HL-60 (cell line): ENCODE data around the gene ARRB1.

Source experiments
- DNase-seq, 2 experiments: peaks; one replicate each; pipeline ENCODE4 v3.0.0-alpha.2; 2010 to 2020; ENCODE audit warnings: low read depth in 1 of 2, low spot score in 1 of 2
- H3K27ac ChIP-seq: fragments of 250-450 bp; sonication (Bioruptor Pico); replicated peaks from 2 replicates; pipeline ENCODE4 v1.5.1; 2020; ENCODE audit warnings: mild to moderate bottlenecking, moderate library complexity
- H3K27me3 ChIP-seq: fragments of 250-450 bp; sonication (Bioruptor Pico); 2 replicates; pipeline ENCODE4 v1.5.1; 2021; ENCODE audit warnings: mild to moderate bottlenecking, moderate library complexity; ENCODE audit not compliant: insufficient read depth, poor library complexity, severe bottlenecking
- H3K4me3 ChIP-seq: replicated peaks from 2 replicates; pipeline ENCODE4 v1.5.1; 2011; ENCODE audit warnings: mild to moderate bottlenecking, control low read depth, low read length; ENCODE audit not compliant: insufficient read depth
- GABPA ChIP-seq: IDR thresholded peaks from 2 replicates; pipeline ENCODE4 v1.6.1; 2012; ENCODE audit warnings: low read depth
- POLR2AphosphoS5 ChIP-seq: IDR thresholded peaks from 2 replicates; pipeline ENCODE4 v1.6.1; 2012; ENCODE audit warnings: low read depth
- REST ChIP-seq: IDR thresholded peaks from 2 replicates; pipeline ENCODE4 v1.6.1; 2012; ENCODE audit warnings: low read depth; ENCODE audit not compliant: insufficient replicate concordance
- SPI1 ChIP-seq: IDR thresholded peaks from 2 replicates; pipeline ENCODE4 v1.6.1; 2012; ENCODE audit warnings: low read depth, mild to moderate bottlenecking, borderline replicate concordance
- TF ChIP-seq, protein P1 (sequence below): IDR thresholded peaks from one replicate; pipeline ENCODE4 v1.5.1; 2011; ENCODE audit warnings: low read length, control low read depth, inconsistent platforms; ENCODE audit not compliant: insufficient read depth

The ARRB1 gene

DNA sequence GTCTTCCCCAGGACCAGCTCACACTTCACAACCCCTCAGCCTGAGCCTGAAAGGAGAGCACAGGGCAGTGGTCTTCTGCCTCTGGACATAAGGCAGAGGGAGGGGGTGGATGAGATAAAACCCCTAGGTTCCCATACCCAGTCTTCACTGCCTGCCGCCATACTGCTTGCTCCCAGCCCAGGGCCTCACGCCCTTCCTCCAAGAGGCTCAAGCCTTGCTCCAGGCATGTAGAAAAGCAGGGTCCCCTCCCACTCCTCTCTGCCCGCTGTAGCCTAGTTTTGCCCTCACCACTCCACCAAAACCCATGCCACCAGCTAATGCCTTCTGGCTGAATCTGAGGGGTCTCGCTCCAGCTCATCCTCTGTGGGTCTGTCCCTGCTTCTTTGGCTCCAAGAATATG is 5.2 kb downstream of the ARRB1 start:
- no peak for TF ChIP-seq REST
- no peaks in the 10 kb centered on the region for H3K27me3 ChIP-seq
- no peak overlapping the region; the same call in 1 of the 2 replicates for H3K27ac ChIP-seq
- DNase-seq, result no peak
- no peak overlapping the region for H3K4me3 ChIP-seq

DNA sequence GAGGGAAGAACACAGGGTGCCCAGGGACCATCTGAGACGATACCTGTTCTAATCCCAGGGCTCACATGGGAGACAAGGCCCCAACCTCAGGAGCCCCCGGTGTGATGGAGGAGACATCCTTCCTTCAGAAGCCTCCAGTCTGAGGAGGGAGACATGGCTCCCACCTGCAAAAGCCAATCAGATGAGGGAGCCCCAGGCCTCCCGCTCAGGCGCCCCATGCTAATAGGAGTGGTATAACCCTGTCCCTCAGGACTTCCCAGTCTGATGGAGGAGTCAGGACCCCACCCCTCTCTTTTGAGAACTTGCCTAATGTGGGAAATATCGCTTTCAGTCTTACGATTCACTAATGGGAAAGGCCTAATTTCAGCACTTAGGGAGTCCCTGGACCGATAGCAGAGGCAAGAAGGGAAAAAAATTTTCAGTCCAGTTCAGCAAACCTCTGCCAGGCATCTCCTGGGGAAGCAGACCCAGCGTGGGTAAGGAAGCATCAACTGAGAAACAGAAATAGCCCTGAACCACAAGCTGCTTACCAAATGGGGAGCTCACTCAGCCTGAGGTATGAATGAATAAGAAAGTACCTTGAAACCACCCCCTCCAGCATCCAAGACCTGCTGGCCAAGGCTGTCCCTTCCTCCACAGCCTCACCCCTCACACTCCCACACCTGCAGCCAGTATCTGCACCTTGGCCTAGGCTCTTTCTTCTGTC is 5.9 kb downstream of the ARRB1 start:
- Histone ChIP-seq H3K4me3 (no peak overlapping the region), H3K27ac (no peak overlapping the region; the same call in 1 of the 2 replicates), H3K27me3 (no peaks in the 10 kb centered on the region)
- TF ChIP-seq POLR2AphosphoS5 (no peak), SPI1 (no peak), GABPA (no peak), REST (no peak)
- TF ChIP-seq, protein P1, sequence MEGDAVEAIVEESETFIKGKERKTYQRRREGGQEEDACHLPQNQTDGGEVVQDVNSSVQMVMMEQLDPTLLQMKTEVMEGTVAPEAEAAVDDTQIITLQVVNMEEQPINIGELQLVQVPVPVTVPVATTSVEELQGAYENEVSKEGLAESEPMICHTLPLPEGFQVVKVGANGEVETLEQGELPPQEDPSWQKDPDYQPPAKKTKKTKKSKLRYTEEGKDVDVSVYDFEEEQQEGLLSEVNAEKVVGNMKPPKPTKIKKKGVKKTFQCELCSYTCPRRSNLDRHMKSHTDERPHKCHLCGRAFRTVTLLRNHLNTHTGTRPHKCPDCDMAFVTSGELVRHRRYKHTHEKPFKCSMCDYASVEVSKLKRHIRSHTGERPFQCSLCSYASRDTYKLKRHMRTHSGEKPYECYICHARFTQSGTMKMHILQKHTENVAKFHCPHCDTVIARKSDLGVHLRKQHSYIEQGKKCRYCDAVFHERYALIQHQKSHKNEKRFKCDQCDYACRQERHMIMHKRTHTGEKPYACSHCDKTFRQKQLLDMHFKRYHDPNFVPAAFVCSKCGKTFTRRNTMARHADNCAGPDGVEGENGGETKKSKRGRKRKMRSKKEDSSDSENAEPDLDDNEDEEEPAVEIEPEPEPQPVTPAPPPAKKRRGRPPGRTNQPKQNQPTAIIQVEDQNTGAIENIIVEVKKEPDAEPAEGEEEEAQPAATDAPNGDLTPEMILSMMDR, result no peak
- no peak for DNase-seq

DNA sequence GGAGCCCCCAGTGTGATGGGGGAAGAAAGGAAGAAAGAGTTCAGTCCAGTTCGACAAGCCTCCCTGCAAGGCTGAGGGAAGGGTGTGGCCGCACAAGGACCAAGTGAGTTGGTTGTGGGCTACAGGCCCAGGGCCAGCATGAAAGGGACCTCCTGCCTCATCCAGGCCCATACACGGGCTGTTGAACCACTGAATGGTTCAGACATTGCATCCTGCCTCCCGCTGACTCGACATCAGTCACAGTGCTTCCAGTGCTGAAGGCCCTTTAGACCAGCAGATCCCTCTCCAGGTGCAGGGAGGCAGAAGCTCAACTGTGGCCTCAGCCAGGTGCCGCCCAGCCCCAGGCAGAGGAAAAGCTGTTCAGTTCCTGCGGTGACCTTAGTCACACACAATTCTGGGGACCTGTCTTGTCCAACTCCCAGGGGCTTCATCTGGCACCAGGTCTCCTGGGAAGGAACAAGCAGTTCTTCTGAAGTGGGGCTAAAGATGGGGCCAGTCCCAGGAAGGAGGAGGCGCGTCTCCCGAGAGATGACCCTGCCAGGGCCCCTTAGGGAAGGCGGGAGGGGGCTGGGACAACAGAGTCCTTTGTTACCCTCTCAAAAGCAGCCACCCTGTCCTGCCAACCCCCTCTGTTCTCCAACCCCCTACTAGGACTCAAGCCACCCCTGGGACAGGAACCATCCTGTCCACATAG is 6.6 kb downstream of the ARRB1 start:
- peak overlapping the region; percentile 11; the same call in 1 of the 2 replicates for H3K27ac ChIP-seq
- no peak for DNase-seq
- TF ChIP-seq POLR2AphosphoS5 (no peak), SPI1 (no peak), REST (no peak), GABPA (no peak)
- TF ChIP-seq, protein P1, result no peak
- H3K27me3 ChIP-seq, result no peaks in the 10 kb centered on the region
- no peak overlapping the region for H3K4me3 ChIP-seq
